ENCODE data around the gene NUDT16L1. TPM values are rescaled to one million over a fixed set of nuclear protein-coding genes. Genes with fewer than 3 reads are reported as not detected.

The NUDT16L1 gene
- total and polyA plus RNA-seq, 9 of the 15 experiments (the other 6 are each of a cell fraction or from before 2014, with no cell fraction given): 1.4 to 37.6 (median 13.7) TPM

- Histone ChIP-seq H3K4me3 (no peak overlapping the region), H3K4me2 (ENCODE audit: insufficient read depth, low read length) (no peak overlapping the region), H3K9me3 (replicated peaks; ENCODE audit: control insufficient read depth, insufficient read depth, low read depth, low read length) (no peaks in the 10 kb centered on the region), H3K79me2 (ENCODE audit: control insufficient read depth, insufficient read depth, low read length) (no peaks in the 10 kb centered on the region), H4K20me1 (replicated peaks; ENCODE audit: control insufficient read depth, insufficient read depth, low read length) (no peaks in the 10 kb centered on the region), H2AFZ (ENCODE audit: low read depth, low read length) (no peak overlapping the region), H3K4me1 (replicated peaks in 1 of 2; ENCODE audit: control insufficient read depth in 2 of 2, insufficient read depth in 2 of 2, low read length in 2 of 2) (peaks cover 0 to 65% of the 10 kb centered on the region in 2 experiments; a peak in 2 of 5 replicates), H3K9me1 (ENCODE audit: control insufficient read depth, insufficient read depth, low read length) (no peaks in the 10 kb centered on the region), H3K27me3 (ENCODE audit: control insufficient read depth in 2 of 2, insufficient read depth in 2 of 2, low read length in 2 of 2) (no peaks in the 10 kb centered on the region), H3K9ac (ENCODE audit: insufficient read depth in 1 of 2, low read depth in 2 of 2, low read length in 2 of 2) (no peak overlapping the region), H3K27ac (ENCODE audit: extremely low read depth, low read depth, low read length) (no peak overlapping the region), H3K36me3 (ENCODE audit: control insufficient read depth, insufficient read depth, low read length) (peaks cover 48% of the 10 kb centered on the region; the same call in 2 of the 3 replicates)
- DNase-seq (ENCODE audit: extremely low read depth in 1 of 4, low spot score in 3 of 4) (no peak), FAIRE-seq (no peak), ATAC-seq (no peak)
- WGBS (ENCODE audit: insufficient coverage, low coverage, missing lambda C conversion rate): 80% methylated on average over 35 of the region's 47 CpGs
- intact Hi-C loops (cut with micrococcal nuclease): no loop called here
- CTCF ChIA-PET (ENCODE audit: low intra/inter-chr PET ratio): no interaction called here
- no TSS peak for BruUV-seq (replicated peaks)
- in situ Hi-C loops (cut with MboI): no loop called here
- POLR2A ChIA-PET: interaction anchor here (0.6 to 1.1 kb wide), 2 partner anchors 10 to 77 kb away, joined by 3 to 4 read pairs; no protein-coding TSS in a partner anchor
- TF ChIP-seq ZNF121 (CRISPR knock-in tag; conservative IDR thresholded peaks at IDR 0.05) (no peak), ATF2 (CRISPR knock-in tag; IDR thresholded peaks at IDR 0.05) (no peak), CREB3L1 (IDR thresholded peaks at IDR 0.05; ENCODE audit: borderline replicate concordance, low read depth) (no peak), USF2 (CRISPR knock-in tag; IDR thresholded peaks at IDR 0.05) (no peak), CCAR2 (IDR thresholded peaks at IDR 0.05; ENCODE audit: low read depth, low read length) (no peak), TFAM (CRISPR knock-in tag; conservative IDR thresholded peaks at IDR 0.05) (no peak), ZNF696 (CRISPR knock-in tag; conservative IDR thresholded peaks at IDR 0.05) (no peak), MAFF (IDR thresholded peaks at IDR 0.05; ENCODE audit: low read length) (no peak), ZNF780A (CRISPR knock-in tag; IDR thresholded peaks at IDR 0.05) (no peak), CREB5 (CRISPR knock-in tag; IDR thresholded peaks at IDR 0.05) (no peak), HINFP (tag; conservative IDR thresholded peaks at IDR 0.05; ENCODE audit: low read depth) (no peak), DACH1 (IDR thresholded peaks at IDR 0.05; ENCODE audit: partially characterized antibody) (no peak), GTF2F1 (IDR thresholded peaks at IDR 0.05; ENCODE audit: low read depth, low read length) (no peak), MEIS2 (IDR thresholded peaks at IDR 0.05; ENCODE audit: partially characterized antibody) (peak; percentile 13), MAFG (tag; conservative IDR thresholded peaks at IDR 0.05) (no peak), SREBF2 (CRISPR knock-in tag; IDR thresholded peaks at IDR 0.05) (no peak)
These were observed 13.3 kb upstream of the NUDT16L1 start for GRCh38 chr16:4679850-4680636.
